NCI-H1417 (cell line): ENCODE data around the gene ARHGEF16.

Source experiments
- DNase-seq, 3 experiments: peaks; one replicate each; lab custom pipeline; 2025; lab: John Stamatoyannopoulos, UW

Gene ARHGEF16

GRCh38 chr1:3422638-3423037 is 31.8 kb upstream of the ARHGEF16 start:
- DNase-seq, result no peak

- DNase-seq, result no peak
These were observed 31.1 kb upstream of the ARHGEF16 start for GRCh38 chr1:3423245-3423829.

DNA sequence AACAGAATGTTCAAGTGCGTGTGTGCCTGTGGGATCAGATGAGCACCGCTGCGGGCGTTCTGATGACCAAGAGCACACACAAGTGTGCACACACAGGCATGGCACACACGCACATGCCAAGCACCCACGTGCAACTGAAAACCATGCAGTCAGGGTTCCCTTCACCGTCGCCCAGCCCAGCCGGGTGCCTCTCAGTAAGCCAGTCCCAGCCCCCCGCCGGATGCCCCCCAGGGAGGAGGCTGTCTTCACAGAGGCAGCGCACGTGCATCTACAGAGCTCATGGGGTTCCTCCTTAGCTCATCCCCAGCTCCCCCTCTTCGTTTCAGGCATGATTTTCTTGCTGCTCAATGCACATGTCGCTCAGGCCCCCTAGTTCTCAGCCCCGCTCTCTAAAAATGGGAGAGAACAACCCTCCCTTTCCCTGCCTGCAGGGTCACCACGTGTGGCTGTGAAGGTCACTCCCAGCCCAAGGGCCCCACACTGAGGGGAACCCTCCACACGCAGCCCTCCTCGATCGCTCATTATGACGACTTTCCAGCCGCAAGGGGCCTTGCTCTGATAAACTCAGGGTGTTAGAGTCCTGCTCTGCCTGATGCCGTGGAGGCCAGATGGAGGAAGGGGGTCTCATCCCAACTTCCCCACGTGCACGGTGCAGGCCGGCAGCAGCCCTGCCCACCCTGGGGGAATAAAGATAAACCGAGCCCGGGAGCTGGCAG is 30.4 kb upstream of the ARHGEF16 start:
- DNase-seq, result no peak

GRCh38 chr1:3425486-3426215 is 28.8 kb upstream of the ARHGEF16 start:
- DNase-seq, result no peak

GRCh38 chr1:3426956-3427535 is 27.4 kb upstream of the ARHGEF16 start:
- no peak for DNase-seq

DNA sequence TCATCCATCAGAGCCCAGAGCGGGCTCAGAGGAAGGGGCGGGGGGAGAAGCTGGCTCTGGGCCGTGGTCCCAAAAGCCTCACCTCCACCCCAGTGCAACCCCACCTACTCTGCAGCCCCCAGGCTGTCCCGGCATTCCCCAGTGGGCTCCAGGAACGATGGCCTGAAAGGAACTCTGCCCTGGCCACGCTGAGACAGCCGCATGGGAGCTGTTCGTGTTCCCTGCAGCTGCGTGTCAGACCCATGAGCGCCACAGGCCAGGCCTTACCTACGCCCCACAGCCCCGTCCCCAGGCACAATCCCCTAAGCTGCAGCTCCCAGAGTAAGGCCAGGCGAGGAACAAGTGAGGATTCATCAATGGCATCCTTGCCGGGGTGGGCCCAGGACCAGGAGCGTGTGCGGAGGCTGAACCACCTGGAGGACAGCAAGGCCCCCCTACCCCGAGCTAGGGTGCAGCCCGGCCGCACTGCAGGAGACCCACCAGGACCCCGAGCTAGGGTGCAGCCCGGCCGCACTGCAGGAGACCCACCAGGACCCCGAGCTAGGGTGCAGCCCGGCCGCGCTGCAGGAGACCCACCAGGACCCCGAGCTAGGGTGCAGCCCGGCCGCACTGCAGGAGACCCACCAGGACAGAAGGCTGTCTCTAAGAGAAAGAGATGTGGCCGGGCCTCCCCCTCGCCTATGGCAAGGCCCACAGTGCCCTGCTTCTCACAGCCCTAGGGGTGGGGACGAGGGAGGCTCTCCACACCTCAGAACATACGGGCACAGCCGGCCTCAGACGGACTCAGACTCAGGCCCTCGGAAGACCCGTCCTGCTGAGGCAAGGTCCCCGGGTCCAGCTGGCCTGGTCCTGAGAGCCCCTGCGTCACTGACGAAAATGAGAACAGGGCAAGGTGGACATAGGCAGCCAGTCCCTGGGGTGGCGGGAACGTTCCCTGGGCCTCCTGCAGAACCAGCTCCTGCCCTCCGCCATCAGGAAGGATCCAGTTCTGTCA is 26.5 kb upstream of the ARHGEF16 start:
- no peak for DNase-seq

GRCh38 chr1:3428899-3429298 is 25.6 kb upstream of the ARHGEF16 start:
- no peak for DNase-seq

GRCh38 chr1:3429320-3429719 is 25.1 kb upstream of the ARHGEF16 start:
- DNase-seq, result no peak

- DNase-seq, result no peak
These were observed 24.7 kb upstream of the ARHGEF16 start for GRCh38 chr1:3429766-3430165.

DNA sequence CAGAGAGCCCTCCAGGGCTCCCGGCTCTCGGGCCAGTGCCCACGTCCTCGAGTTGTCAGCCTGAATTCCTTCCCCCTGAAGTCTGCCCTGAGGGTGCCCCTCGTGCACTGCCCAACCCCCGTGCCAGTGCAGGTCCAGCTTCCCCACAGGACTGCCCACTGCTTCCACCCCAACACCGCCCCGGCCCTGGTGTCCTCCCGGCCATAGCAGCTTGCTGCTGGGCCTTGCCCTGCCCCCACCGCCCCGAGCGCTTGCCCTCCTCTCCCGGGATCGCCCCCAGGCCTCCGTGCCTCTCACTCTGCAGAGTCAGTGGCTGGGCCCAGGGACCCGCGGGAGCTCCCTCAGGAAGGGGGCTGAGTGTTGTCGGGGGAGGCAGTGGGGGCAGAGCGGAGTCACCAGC is 24.1 kb upstream of the ARHGEF16 start:
- DNase-seq, result no peak

DNA sequence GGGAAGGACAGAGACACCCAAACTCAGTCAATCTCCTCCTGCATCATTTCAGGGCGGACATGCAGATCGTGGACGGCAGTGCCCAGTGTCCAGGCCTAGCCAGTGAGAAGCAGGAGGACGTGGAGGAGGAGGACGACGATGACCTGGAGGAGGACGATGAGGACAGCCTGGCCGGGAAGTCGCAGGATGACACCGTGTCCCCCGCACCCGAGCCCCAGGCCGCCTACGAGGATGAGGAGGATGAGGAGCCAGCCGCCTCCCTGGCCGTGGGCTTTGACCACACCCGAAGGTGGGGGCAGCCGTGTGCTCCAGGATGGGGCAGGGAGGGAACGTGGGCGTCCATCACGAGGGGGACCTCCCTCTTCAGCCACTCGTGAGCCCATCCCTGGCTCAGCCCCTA is 23.6 kb upstream of the ARHGEF16 start:
- no peak for DNase-seq

DNA sequence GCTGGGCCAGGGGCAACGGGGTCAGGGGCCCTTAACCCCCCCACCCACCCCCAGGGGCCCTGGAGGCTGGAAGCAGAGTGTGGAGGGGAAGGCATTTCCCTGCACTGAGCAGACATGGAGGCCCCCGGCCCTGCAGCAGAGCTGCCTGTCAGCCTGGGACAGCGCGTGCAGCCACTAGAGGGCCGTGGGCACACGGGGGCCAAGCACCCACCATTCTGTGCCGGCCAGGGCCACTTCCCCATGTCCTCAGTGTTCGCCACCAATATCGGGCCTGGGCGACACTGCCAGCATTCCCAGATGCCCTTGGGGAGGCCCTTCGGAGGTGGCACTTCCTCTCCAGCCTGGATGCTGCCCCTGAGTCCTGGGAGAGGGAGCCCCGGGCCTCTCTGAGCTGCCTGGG is 23.2 kb upstream of the ARHGEF16 start:
- no peak for DNase-seq

DNA sequence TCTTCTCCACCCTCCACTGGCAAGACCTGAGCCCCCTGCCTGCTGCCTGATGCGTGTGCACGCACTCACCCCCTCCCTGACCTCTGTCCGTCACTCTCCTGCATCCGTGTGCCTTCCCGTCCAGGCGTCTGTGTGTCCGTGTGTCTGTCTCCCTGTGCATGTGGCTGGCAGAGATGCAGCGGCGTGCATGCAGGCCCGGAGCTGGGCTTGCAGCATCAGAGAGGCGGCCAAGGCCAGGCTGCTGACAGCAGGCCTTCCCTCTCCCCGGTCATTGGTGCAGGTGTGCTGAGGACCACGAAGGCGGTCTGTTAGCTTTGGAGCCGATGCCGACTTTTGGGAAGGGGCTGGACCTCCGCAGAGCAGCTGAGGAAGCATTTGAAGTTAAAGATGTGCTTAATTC is 22.8 kb upstream of the ARHGEF16 start:
- no peak for DNase-seq

- DNase-seq, result no peak
These were observed 22.2 kb upstream of the ARHGEF16 start for GRCh38 chr1:3432306-3432705.

DNA sequence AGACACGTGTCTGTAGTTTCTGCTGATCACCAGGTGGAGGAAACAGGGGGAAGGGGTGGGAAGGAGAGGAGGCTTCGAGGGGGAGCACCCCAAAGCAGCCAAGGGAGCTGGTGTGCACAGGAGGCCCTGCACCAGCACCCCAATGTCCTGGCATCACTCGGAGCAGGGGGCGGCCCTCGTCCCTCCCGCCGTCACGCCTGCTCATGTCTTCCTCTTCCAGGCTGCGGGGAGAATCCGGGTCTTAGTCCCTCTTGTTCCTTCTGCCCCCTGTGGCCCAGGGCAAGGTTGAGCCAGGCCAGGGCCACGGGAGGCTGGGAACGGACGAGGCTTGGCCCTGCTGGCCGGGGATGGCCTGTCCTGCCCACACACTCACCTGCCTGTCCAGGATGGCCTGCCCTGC is 21.4 kb upstream of the ARHGEF16 start:
- DNase-seq, result no peak

DNA sequence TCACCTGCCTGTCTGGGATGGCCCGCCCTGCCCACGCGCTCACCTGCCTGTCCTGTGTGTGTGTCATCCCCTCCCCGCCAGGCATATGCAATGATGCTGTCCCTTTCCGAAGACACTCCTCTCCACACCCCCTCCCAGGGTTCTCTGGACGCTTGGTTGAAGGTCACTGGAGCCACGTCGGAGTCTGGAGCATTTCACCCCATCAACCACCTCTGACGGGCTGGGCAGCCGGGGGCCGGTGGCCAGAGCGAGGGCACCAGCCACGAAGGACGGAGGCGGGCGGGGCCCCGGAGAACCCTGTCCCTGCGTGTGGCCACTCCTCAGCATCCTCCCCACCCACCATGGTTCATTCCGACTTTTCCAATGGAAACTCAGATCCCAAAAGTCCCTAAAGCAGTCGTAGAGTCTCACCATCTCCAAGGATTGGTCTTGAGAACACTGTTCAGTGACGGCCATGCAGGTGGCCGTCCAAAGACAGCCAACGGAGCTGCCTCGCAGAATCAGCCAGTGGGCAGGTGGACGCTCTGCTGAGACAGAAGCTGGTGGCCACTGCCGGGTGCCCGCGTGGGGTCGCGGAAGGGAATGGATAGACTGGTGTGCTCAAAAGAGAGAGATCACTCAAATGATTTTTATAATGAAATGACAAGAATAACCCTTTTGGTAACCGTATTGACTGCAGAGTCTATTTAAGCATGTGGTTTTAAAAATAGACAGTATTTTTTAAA is 20.7 kb upstream of the ARHGEF16 start:
- no peak for DNase-seq

- no peak for DNase-seq
These were observed 19.9 kb upstream of the ARHGEF16 start for GRCh38 chr1:3434406-3435110.

GRCh38 chr1:3435666-3436065 is 18.8 kb upstream of the ARHGEF16 start:
- no peak for DNase-seq

DNA sequence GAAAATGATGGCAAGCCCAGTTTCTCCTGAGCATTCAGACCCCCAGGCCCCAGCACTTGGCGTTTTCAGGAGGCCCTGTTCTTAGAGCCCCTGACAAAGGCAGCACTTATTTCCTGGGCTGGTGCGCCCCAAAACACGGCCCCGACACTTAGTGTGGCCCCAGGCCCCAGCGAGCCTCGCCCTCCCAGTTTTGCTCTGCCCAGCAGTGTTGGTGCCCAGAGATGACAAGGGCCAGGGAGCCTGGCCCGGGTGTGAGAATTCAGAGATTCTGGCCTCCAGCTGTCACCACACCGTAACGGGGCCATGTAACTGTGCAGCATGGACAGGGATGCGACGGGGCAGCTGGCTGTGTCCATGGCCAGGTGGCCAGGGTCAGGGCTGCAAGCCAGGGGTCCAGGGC is 18.0 kb upstream of the ARHGEF16 start:
- DNase-seq, result no peak

GRCh38 chr1:3436901-3437300 is 17.6 kb upstream of the ARHGEF16 start:
- DNase-seq, result no peak
